ENCODE results near the gene IRGC.
"Not testable (repeated sequence)": the region's sequence is repeated elsewhere in the genome, so short reads cannot be mapped to it uniquely, and the experiment has no call there.

The IRGC gene, protein sequence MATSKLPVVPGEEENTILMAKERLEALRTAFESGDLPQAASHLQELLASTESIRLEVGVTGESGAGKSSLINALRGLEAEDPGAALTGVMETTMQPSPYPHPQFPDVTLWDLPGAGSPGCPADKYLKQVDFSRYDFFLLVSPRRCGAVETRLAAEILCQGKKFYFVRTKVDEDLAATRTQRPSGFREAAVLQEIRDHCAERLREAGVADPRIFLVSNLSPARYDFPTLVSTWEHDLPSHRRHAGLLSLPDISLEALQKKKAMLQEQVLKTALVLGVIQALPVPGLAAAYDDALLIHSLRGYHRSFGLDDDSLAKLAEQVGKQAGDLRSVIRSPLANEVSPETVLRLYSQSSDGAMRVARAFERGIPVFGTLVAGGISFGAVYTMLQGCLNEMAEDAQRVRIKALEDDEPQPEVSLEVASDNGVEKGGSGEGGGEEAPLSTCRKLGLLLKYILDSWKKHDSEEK

GRCh38 chr19:43715776-43716175 lies at the start of gene IRGC:
IRGC (plus strand) TSS chr19:43716076; CDS start chr19:43718559, 2,483 bp downstream.
- DNase-seq = no peak

DNA sequence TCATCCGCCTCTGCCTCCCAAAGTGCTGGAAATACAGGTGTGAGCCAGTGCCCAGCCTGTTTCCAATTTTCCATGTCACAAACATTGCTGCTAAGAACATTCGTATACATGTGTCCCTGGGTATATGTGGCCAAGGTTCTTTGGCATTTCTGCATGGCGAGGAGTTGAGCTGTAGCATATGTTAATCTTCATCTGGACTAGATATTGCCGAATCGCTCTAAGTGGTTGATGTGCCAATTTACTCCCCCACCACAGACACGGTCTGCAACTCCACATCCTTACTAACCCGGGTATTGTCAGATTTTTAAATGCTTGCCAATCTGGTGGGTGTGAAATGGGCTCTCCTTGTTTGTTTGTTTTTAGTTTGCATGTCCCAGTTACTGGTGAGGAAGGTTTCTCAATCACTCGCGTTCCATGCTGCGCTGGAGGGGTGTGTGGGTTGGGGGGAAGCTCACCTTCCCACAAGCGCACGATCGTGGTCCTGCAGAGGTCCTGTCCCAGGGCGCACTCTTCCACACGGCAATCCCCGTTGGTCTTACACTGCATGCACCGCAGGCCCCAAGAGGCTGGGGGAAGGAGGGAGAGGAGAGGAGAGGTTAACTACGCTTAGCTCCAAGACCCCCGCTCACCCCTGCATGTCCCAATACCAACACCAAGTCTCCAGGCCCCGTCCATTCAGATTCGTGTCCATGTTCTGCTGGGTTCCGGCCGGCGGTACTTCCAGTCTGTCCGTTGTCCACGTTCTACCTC lies 48.6 kb upstream of the IRGC start:
- DNase-seq = no peak

DNA sequence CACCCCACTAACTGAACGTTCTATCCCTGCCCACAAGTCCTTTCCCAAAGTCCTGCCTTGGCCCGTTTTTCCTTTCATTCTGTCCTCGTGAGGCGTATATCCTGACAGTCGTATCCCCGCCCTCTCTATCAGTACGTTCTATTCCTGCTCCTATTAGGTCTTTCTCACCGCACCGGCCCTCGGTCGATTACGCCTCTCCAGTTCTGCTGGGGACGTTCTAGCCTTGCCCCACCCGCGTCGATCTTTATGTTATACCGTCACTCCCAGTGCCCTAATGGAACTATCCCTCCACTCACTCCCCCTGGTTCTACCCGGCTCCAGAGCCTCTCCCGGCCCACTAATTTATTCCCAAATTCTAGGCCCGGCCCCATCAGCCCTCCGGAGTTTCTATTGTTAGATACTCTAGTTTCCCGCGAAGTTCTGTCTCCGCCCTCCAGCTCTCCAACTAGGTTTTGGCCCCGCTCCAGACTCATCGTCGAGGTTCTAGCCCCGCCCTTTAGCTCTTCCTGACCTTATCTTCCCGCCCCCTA lies 47.9 kb upstream of the IRGC start:
- no peak for DNase-seq

DNA sequence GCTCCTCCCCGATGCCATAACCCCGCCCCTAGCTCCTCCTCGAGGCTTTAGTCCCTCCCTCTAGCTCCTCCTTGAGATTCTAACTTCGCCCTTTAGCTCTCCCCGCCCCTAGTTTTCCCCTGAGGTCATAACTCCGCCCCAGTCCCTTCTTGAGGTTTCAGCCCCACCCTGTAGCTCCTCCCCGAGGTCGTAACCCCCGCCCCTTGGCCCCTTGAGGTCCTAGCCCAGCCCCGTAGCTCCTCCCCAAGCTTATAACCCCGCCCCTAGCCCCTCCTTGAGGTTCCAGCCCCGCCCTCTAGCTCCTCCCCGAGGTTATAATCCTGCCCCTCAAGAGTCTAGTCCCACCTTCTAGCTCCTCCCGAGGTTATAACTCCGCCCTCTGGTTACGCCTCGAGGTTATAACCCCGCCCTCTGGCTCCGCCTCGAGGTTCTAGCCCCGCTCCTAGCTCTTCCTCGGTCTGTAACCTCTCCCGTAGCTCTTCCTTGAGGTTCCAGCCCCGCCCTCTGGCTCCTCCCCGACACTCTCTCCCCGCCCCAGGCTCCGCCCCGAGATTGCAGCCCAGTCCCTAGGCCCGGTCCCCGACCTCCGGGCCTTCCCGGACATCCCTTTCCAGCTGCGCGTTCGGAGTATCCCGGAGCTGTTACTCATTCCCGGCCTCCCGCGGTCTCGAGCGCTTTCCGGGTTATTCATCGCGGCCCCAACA lies 47.3 kb upstream of the IRGC start:
- DNase-seq = no peak

- no peak for DNase-seq
These were observed 43.7 kb upstream of the IRGC start for GRCh38 chr19:43672061-43672679.

- DNase-seq = no peak
These were observed 42.2 kb upstream of the IRGC start for GRCh38 chr19:43673637-43674036.

DNA sequence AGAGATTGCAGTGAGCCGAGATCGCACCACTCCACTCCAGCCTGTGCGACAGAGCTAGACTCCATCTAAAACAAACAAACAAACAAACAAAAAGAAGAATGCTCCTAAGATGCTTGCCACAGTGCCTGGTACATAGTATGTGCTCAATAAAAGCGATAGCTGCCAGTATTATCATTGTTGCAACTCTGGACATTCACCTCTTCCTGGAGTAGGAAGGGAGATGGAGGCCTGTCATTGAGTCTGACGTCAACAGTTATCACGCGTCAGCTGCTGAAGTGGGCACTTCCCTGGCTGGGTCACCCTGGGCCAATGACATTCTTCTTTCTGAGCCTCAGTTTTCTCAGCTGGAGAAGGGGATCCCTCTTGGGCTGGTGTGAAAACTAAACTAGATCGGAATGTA lies 41.7 kb upstream of the IRGC start:
- DNase-seq = no peak

- DNase-seq = no peak
These were observed 41.3 kb upstream of the IRGC start for GRCh38 chr19:43674596-43674995.

DNA sequence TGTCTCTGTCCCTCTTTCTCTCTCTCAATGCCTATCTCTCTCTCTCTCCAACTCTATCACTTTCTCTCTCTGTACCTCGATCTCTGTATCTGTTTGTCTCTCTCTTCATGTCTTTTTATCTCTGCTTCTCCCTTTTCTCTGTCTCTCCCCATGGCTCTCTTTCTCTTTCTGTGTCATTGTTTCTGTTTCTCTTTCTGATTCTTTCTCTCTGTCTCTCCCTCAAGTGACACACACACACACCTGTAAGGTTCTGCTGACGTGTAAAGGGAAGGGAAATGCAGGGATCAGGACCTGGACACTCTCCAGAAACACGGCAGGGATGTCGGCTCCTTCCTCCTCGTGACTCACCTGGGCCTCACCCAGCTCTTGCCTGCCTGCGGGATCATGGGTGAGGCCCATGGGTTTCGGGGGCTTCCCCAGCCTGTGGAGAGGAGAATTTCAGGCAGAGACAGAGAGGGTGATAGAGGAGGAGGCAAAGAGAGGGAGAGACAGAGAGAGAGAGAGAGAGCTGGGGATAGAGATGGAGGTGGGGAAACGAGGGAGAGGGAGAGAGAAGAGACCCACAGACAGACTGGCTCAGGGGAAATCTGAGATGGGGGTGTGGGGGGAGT lies 40.5 kb upstream of the IRGC start:
- no peak for DNase-seq

DNA sequence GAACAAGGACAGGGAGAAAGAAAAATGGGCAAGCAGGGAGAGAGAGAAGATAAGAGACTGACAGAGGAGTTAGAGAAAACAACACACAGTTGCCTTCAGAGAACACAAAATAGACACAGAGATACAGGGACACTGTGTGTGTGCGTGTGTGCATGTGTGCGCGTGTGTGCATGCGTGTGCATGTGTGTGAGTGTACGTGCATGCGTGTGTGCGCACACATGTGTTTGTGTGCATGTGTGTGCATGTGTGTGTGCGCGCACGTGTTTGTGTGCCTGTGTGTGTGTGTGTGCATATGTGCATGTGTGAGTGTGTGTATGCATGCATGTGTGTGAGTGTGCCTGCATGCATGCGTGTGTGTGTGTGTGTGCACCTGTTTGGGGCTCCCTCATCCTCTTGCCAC lies 40.0 kb upstream of the IRGC start:
- no peak for DNase-seq

- no peak for DNase-seq
These were observed 37.2 kb upstream of the IRGC start for GRCh38 chr19:43678512-43679261.

DNA sequence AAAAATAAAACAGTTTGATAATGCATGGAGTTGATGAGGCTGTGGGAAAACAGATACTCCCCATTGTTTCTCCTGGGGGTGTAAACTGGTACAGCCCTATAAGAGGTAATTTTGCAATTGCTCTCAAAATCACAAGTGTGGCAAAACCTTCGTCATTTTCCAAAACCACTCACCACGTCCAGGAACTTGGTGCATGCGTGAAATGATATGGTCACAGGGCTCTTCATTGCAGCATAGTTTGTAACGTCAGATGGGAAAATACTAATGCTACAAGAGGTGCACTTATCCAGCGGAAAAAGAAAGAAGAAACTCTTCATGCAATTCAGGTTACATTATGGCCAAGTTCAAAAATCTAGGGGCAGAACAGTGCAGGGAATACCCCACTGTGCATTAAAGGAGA lies 34.1 kb upstream of the IRGC start:
- no peak for DNase-seq

DNA sequence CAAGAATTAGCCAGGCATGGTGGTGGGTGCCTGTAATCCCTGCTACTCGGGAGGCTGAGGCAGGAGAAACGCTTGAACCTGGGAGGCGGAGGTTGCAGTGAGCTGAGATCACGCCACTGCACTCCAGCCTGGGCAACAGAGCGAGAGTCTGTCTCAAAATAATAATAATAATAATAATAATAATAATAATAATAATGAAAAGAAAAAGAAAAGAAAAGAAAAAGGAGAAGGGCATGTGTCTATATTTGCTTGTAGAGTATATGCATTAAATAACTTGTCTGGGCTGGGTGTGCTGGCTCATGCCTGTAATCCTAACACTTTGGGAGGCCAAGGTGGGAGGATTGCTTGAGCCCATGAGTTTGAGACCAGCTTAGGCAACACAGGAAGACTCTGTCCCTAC lies 33.6 kb upstream of the IRGC start:
- DNase-seq = not testable (repeated sequence)

DNA sequence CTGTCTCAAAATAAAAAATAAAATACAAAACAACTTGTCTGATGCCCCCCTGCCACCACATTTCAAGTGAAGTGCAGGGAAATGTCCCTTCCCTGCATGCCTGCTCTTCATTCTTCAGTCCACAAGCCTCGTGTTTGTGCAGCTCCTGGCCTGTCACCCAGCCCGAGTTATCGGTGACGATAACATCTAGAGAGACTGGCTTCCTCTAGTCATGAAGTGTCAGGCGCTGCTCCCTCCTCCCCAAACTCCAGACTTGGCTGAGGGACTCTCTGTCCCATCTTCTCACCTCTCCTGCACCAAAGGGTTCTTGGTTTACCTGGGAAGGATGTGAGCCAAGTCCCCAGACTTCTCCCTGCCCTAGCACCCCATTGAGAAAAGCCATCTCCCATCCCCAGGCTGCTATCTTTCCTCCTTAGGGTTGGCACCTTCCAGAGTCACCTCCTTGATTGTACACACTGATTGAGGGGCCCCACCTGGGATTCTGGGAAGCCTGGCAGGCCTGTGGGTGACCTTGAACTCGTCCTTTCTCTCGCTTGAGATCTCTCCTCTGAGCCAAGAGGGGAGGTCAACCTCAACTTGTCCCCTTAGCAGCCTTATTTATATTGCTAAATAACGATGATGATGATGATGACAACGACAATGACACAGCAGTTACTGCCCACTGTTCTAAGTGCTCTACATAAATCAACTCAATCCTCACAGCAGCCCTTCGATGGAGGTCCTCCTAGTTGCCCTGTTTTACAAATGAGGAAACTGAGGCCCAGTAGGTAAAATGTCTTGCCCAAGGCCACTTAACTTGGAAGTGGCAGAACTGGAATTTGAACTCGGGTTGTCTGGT lies 32.8 kb upstream of the IRGC start:
- no peak for DNase-seq

GRCh38 chr19:43683905-43684304 lies 32.0 kb upstream of the IRGC start:
- no peak for DNase-seq

DNA sequence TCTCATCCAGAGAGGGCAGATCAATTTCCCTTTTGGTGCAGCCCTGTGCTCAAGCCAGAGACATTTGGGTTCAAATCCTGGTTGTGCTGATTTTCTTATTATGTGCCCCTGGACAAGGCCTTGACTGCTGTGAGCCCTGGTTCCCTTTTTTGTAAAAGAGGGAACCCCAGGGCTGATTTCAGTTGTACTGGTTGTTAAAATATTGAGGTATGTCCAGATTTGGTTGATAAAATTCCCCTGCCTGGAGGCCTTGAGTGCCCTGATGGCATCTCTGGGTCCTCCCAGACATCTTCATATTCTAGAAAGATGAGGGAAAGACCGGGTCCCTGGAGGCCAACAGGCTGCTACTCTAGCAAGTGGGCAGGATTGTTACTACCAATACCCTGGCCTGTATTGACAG lies 31.6 kb upstream of the IRGC start:
- DNase-seq = no peak

DNA sequence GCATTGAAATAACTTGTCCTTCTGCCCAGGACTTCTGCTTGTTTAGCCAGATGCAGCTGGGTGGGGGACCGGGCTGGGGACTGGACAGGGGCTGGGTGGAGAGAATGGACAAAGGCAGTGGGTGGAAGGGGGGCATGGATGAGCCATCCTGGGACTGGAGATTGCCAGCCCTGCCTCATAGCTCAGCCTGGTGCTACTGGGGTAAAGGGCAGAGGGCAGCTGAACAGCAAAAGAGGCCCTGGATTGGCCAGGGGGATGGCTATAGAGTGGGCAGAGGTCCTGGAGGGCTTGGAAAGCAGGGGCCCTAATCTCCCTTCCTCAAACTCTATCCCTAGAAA lies 28.2 kb upstream of the IRGC start:
- no peak for DNase-seq

DNA sequence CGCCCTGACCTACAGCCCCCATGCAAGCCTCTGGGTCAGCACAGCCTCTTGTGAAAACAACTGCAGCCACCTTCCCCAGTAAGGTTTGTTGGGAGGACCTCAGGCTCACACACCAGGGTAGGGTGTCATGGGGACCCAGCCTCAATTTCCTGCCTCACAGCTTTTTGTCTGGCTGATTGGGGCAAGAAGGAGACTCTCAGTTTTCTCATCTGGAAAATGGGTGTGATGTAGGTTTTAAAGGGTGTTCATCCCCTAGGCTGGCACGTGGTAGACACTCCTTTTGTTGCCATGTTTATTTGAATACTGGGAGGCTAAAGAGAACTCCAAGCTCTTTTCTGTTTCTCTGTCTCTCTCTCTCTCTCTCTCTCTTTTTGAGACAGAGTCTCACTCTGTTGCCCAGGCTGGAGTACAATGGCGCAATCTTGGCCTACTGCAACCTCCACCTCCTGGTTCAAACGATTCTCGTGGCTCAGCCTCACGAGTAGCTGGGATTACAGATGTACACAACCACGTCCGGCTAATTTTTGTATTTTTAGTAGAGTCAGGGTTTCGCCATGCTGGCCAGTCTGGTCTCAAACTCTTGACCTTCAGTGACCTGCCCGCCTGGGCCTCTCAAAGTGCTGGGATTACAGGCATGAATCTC lies 27.7 kb upstream of the IRGC start:
- no peak for DNase-seq

- no peak for DNase-seq
These were observed 25.4 kb upstream of the IRGC start for GRCh38 chr19:43690444-43690843.

DNA sequence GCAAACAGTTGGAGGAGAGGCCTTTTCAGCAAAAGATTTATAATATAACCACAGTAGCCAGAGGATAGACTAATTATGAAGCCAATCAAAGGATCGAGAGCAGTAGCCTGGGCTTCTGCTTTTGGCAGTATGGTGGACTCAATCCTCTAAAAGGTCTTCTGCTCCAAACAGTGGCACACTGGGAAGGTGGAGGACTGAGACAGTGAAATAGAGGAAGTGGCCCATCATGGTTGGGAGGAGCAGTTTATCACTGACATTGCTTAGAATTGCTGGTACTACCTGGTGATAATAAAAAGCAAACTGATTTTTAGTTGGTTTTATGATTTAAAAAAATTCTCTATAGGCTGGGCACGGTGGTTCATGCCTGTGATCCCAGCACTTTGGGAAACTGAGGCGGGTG lies 25.0 kb upstream of the IRGC start:
- no peak for DNase-seq

Measured in cortex of kidney (tissue), 1 donor.